Measurements from ENCODE around the gene RRP8. TPM values are rescaled to one million over a fixed set of nuclear protein-coding genes. Genes with fewer than 3 reads are reported as not detected.

Gene RRP8
- total RNA-seq, 2 experiments from 2014 or later, result 25.6 to 33.1 TPM

Other genes starting within 250 kb of the RRP8 start
- 10 to 100 TPM; 38.9 to 41.9 TPM for gene SMPD1, start 213.1 kb downstream of the RRP8 start, total RNA-seq
- gene APBB1, start 184.5 kb downstream of the RRP8 start, total RNA-seq, result 10 to 100 TPM; 38.7 to 43.4 TPM
- under 1 TPM in 1 of 2 experiments, not detected in 1; 0.76 TPM for gene HPX, start 162.6 kb downstream of the RRP8 start, total RNA-seq
- gene TRIM3, start 129.7 kb downstream of the RRP8 start, total RNA-seq, result 1 to 10 TPM; 4.8 to 5.1 TPM
- 10 to 100 TPM; 33.5 to 39.3 TPM for gene ARFIP2, start 122.3 kb downstream of the RRP8 start, total RNA-seq
- 10 to 100 TPM; 29.2 to 47.0 TPM for gene TIMM10B, start 122.1 kb downstream of the RRP8 start, total RNA-seq
- 10 to 100 TPM; 17.4 to 25.3 TPM for gene DNHD1, start 106.3 kb downstream of the RRP8 start, total RNA-seq
- 100 to 1,000 TPM; 151 to 161 TPM for gene ILK, start 158 bp upstream of the RRP8 start, total RNA-seq
- 100 to 1,000 TPM; 134 to 144 TPM for gene TAF10, start 8.6 kb upstream of the RRP8 start, total RNA-seq
- 10 to 100 TPM; 76.8 to 79.3 TPM for gene TPP1, start 15.8 kb upstream of the RRP8 start, total RNA-seq
- under 1 TPM; 0.14 to 0.32 TPM for gene DCHS1, start 52.2 kb upstream of the RRP8 start, total RNA-seq
- gene MRPL17, start 79.7 kb upstream of the RRP8 start, total RNA-seq, result 10 to 100 TPM; 69.4 to 81.0 TPM
- gene OR2AG2, start 168.4 kb upstream of the RRP8 start, total RNA-seq, result not detected
- gene OR2AG1, start 179.4 kb upstream of the RRP8 start, total RNA-seq, result not detected
- gene OR6A2, start 196.1 kb upstream of the RRP8 start, total RNA-seq, result not detected
- not detected for gene OR10A5, start 242.1 kb upstream of the RRP8 start, total RNA-seq

All from activated CD8-positive, alpha-beta memory T cell treated with anti-CD3 and anti-CD28 coated beads, Interleukin-2, amount 10 ng/mL, durations not matched to agents 7 days and 5 days (primary cell).